IPS DF 6.9 (cell line): ENCODE data around the gene CDH23.

Experiments
- DNase-seq: peaks from one replicate; pipeline ENCODE4 v3.0.0-alpha.2; 2013; ENCODE audit warnings: low read depth, low spot score
- H3K27ac ChIP-seq: one replicate; pipeline ENCODE4 v1.5.1; 2013; ENCODE audit warnings: low read length, control low read depth
- H3K27me3 ChIP-seq: 2 replicates; pipeline ENCODE4 v1.6.1; 2013; ENCODE audit warnings: mild to moderate bottlenecking, low read length; ENCODE audit not compliant: control insufficient read depth, insufficient read depth
- H3K36me3 ChIP-seq: 2 replicates; pipeline ENCODE4 v1.6.1; 2013; ENCODE audit warnings: low read length; ENCODE audit not compliant: control insufficient read depth, insufficient read depth
- H3K4me1 ChIP-seq: 2 replicates; pipeline ENCODE4 v1.6.1; 2013; ENCODE audit warnings: low read length; ENCODE audit not compliant: control insufficient read depth, insufficient read depth
- H3K4me3 ChIP-seq: 2 replicates; pipeline ENCODE4 v1.5.1; 2013; ENCODE audit warnings: mild to moderate bottlenecking, low read length
- H3K9me3 ChIP-seq: 2 replicates; pipeline ENCODE4 v1.6.1; 2013; ENCODE audit warnings: low read length, inconsistent platforms; ENCODE audit not compliant: control insufficient read depth, insufficient read depth
- WGBS: extraction: QIAGEN DNeasy Blood & Tissue Kit; methylation state at CpG from one replicate; pipeline ENCODE4 v1.1.7; 2013; ENCODE audit warnings: mixed read lengths, missing lambda C conversion rate; ENCODE audit not compliant: insufficient read length, insufficient coverage; 5-methylcytosine and 5-hydroxymethylcytosine counted together

The CDH23 gene

DNA sequence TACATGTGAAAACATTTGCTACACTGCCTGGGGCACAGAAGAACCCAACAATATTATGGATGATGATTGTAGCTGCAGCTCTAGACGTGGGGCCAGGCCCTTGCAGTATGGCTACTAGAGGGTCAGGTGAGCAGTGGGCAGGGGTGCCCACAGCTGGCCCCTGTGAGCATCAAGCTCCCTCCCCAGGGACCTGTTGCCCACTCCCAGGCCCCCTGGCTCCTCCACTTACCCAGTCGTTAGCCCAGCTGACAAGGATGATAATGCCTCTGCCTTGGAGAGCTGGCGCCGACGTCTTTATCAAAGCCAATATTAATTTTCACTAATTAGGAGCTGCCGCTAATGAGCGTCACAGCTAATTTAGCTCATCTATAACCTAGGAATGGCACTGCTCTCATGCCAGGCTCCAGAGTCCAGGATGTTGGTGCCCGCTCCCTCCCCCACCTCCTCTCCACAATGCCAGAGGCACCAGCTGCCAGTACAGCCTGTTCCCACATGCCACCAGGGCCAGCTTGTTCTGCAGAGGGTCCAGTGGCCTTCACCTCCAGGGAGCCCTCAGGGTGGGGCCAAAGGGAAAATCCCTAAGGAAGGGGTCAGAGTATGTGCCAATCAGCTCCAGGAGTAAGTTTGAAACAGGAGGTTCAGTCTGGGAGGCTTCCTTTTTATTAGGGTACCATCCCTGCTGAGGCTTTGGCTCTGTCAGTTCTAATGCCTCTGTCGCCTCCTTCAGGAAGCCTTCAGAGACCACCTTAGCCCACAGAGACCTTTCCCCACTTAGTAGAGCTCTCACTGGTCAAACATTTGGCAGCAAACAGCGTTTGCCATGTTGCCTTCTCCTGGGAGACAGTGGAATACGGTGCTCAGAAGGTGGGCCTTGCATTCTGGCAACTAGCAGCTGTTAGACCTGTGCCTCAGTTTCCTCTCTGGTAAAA is 77.2 kb downstream of the CDH23 start:
- no peaks in the 10 kb centered on the region for H3K9me3 ChIP-seq
- no peaks in the 10 kb centered on the region for H3K36me3 ChIP-seq
- H3K27ac ChIP-seq: no peak overlapping the region
- H3K27me3 ChIP-seq: no peaks in the 10 kb centered on the region
- no peak for DNase-seq
- H3K4me3 ChIP-seq: no peak overlapping the region
- H3K4me1 ChIP-seq: peaks cover 2% of the 10 kb centered on the region; the same call in 1 of the 2 replicates
- WGBS: no CpG with 5 or more reads among the region's 11 CpGs

- no CpG with 5 or more reads among the region's 7 CpGs for WGBS
- DNase-seq: no peak
Observed at GRCh38 chr10:71474702-71475242, 78.1 kb downstream of the CDH23 start.

DNA sequence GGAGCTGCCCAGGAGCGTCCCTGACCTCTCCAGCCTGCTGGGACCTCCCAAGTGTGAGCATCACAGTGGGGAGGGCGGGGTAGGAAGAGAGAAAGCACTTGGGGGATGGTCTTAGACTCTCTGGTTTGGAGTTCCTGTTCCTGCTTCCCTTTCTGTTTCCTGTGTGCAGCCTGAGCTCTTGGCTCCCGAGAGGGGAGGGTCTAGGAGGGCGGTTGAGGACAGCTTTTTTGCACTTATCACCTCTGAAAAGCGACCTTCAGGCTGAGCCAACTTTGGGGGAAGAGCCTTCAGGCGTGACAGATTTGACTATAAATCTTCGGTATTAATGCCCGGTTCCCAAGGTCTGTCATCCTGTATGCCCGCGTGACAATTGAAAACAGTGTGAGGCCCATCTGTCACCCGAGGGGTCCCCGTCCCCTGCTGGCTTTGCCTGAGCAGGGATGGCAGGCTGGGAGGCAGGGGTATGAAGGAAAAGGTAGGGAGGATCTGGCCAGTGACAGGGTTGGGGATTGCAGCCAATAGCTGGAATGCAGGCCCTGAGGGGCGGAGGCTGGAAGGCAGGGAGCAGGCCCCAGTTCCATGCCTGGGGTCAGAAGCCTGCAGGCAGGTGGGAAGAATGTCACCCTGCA is 78.6 kb downstream of the CDH23 start:
- no peak overlapping the region for H3K27ac ChIP-seq
- no CpG with 5 or more reads among the region's 13 CpGs for WGBS

More at GRCh38 chr10:71474702-71475242, 78.1 kb downstream of the CDH23 start:
- H3K36me3 ChIP-seq: no peaks in the 10 kb centered on the region
- no peak overlapping the region for H3K4me3 ChIP-seq
- no peaks in the 10 kb centered on the region for H3K9me3 ChIP-seq
- H3K4me1 ChIP-seq: peaks cover 2% of the 10 kb centered on the region; the same call in 1 of the 2 replicates
- H3K27me3 ChIP-seq: no peaks in the 10 kb centered on the region
- no peak overlapping the region for H3K27ac ChIP-seq

GRCh38 chr10:71476228-71477011 is 79.7 kb downstream of the CDH23 start:
- peaks cover 2% of the 10 kb centered on the region; the same call in 1 of the 2 replicates for H3K4me1 ChIP-seq
- no peaks in the 10 kb centered on the region for H3K27me3 ChIP-seq
- DNase-seq: no peak
- H3K4me3 ChIP-seq: no peak overlapping the region
- H3K9me3 ChIP-seq: no peaks in the 10 kb centered on the region
- no peak overlapping the region for H3K27ac ChIP-seq
- no peaks in the 10 kb centered on the region for H3K36me3 ChIP-seq
- no CpG with 5 or more reads among the region's 9 CpGs for WGBS

More for the DNA sequence above, 78.6 kb downstream of the CDH23 start:
- H3K36me3 ChIP-seq: no peaks in the 10 kb centered on the region
- no peaks in the 10 kb centered on the region for H3K9me3 ChIP-seq
- H3K27me3 ChIP-seq: no peaks in the 10 kb centered on the region
- H3K4me3 ChIP-seq: no peak overlapping the region
- no peak for DNase-seq
- peaks cover 2% of the 10 kb centered on the region; the same call in 1 of the 2 replicates for H3K4me1 ChIP-seq

GRCh38 chr10:71478173-71478572 is 81.5 kb downstream of the CDH23 start:
- Histone ChIP-seq H3K36me3 (no peaks in the 10 kb centered on the region), H3K4me3 (no peak overlapping the region), H3K9me3 (no peaks in the 10 kb centered on the region), H3K27me3 (no peaks in the 10 kb centered on the region), H3K27ac (no peak overlapping the region), H3K4me1 (0 out of 2 replicates have a peak, but pooled peaks cover 2% of the 10 kb centered on the region)
- DNase-seq: no peak
- no CpG with 5 or more reads among the region's 3 CpGs for WGBS

GRCh38 chr10:71478813-71479365 is 82.2 kb downstream of the CDH23 start:
- Histone ChIP-seq H3K9me3 (no peaks in the 10 kb centered on the region), H3K27ac (no peak overlapping the region), H3K27me3 (no peaks in the 10 kb centered on the region), H3K36me3 (no peaks in the 10 kb centered on the region), H3K4me1 (0 out of 2 replicates have a peak, but pooled peaks cover 2% of the 10 kb centered on the region), H3K4me3 (no peak overlapping the region)
- WGBS: no CpG with 5 or more reads among the region's 5 CpGs
- DNase-seq: no peak

DNA sequence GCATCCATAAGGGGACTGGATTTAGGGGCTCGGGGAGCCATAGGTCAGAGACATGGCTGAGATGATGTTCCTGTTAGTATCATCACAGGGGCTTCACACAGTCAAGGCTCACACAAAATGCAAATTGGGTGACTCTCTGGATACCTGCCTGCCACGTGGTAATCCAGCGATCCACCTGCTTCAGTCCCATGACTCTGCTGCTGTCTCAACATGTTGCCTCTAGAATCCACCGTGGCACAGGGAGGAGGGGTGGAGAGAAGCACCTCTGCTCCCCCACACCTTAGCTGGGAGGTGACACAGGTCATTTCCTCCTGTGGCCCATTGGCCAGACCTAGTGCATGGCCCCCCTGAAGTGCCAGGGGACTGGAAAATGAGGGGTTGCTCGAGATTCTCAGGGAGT is 83.1 kb downstream of the CDH23 start:
- Histone ChIP-seq H3K27me3 (no peaks in the 10 kb centered on the region), H3K4me3 (no peak overlapping the region), H3K36me3 (no peaks in the 10 kb centered on the region), H3K4me1 (peaks cover 2% of the 10 kb centered on the region; the same call in 1 of the 2 replicates), H3K9me3 (no peaks in the 10 kb centered on the region), H3K27ac (no peak overlapping the region)
- no peak for DNase-seq
- WGBS: no CpG with 5 or more reads among the region's 5 CpGs

- no peaks in the 10 kb centered on the region for H3K36me3 ChIP-seq
- H3K9me3 ChIP-seq: no peaks in the 10 kb centered on the region
- no peak for DNase-seq
- H3K27me3 ChIP-seq: no peaks in the 10 kb centered on the region
- H3K27ac ChIP-seq: no peak overlapping the region
- no peak overlapping the region for H3K4me3 ChIP-seq
- no peaks in the 10 kb centered on the region; the same call in 1 of the 2 replicates for H3K4me1 ChIP-seq
- WGBS: no CpG with 5 or more reads among the region's 5 CpGs
Observed at GRCh38 chr10:71480662-71481061, 83.9 kb downstream of the CDH23 start.

DNA sequence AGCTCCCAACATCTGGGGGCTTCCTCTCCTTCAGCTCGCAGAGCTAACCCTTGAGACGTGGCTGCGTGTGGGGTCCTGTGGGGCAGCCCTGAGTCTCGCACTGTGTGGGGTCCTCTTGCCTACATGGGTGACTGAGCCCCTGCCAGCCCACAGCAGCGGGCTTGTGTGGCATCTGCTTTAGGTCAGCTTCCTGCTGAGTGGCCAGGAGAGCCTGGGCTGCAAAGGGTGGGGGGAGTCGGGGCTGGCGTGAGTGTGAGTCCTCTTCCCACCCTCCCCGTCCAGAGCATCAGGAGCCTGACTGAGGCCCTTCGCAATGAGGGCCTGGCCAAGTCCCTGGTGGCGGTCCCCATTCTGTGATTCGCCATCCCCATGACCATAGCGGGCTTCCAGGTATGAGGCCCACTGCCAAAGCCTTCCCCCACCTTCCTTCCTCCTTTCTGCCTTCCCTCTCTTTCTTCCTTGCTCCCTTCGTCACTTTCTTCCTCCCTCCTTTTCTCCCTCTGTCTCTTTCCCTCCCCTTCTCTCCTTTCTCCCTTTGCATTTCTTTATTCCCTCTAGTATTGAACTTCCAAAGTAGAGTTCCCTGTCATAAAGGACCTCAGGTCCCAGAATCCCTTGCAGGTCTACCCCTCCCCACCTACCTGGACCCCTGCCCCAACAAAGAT is 85.2 kb downstream of the CDH23 start:
- Histone ChIP-seq H3K4me3 (no peak overlapping the region), H3K27me3 (no peaks in the 10 kb centered on the region), H3K27ac (no peak overlapping the region), H3K9me3 (no peaks in the 10 kb centered on the region), H3K36me3 (no peaks in the 10 kb centered on the region), H3K4me1 (no peaks in the 10 kb centered on the region; the same call in 1 of the 2 replicates)
- no CpG with 5 or more reads among the region's 13 CpGs for WGBS
- DNase-seq: no peak
